Fibroblast of skin of left quadriceps (primary cell): ENCODE measurements around the gene EEF1E1.
"Not testable (repeated sequence)": the region's sequence is repeated elsewhere in the genome, so short reads cannot be mapped to it uniquely, and the experiment has no call there.

ENCODE experiments used
- DNase-seq, 2 experiments: peaks; one replicate each; pipeline ENCODE4 v3.0.0-alpha.2; 2013; ENCODE audit warnings: low read depth in 2 of 2

The EEF1E1 gene

GRCh38 chr6:8063761-8064637 is 38.3 kb downstream of the EEF1E1 start, which contains the start of gene BLOC1S5:
BLOC1S5 (minus strand) TSS chr6:8064389; CDS start chr6:8064376, 13 bp downstream.
- peak; percentile 92 to 95 for DNase-seq

GRCh38 chr6:8061736-8062135 is 40.6 kb downstream of the EEF1E1 start:
- no peak for DNase-seq

GRCh38 chr6:8060346-8060745 is 42.0 kb downstream of the EEF1E1 start:
- DNase-seq: no peak

- DNase-seq: no peak
Observed at GRCh38 chr6:8059129-8059528, 43.2 kb downstream of the EEF1E1 start.

GRCh38 chr6:8057793-8058192 is 44.6 kb downstream of the EEF1E1 start:
- no peak for DNase-seq

- no peak for DNase-seq
Observed at GRCh38 chr6:8057263-8057662, 45.1 kb downstream of the EEF1E1 start.

- DNase-seq: no peak
Observed at GRCh38 chr6:8054276-8054675, 48.1 kb downstream of the EEF1E1 start.

GRCh38 chr6:8047541-8048292 is 54.6 kb downstream of the EEF1E1 start:
- DNase-seq: no peak

- not testable (repeated sequence) for DNase-seq
Observed at GRCh38 chr6:8045769-8046168, 56.6 kb downstream of the EEF1E1 start.

GRCh38 chr6:8043221-8043620 is 59.1 kb downstream of the EEF1E1 start:
- no peak for DNase-seq

- no peak for DNase-seq
Observed at GRCh38 chr6:8041913-8042583, 60.3 kb downstream of the EEF1E1 start.

GRCh38 chr6:8034107-8034506 is 68.2 kb downstream of the EEF1E1 start:
- DNase-seq: not testable (repeated sequence)

GRCh38 chr6:8030920-8031319 is 71.4 kb downstream of the EEF1E1 start:
- DNase-seq: no peak
